ENCODE measurements around the gene PROB1. TPM values are rescaled to one million over a fixed set of nuclear protein-coding genes. Genes with fewer than 3 reads are reported as not detected.

Gene PROB1
- polyA plus RNA-seq, 1 of the 3 experiments (the other 2 are of a cell fraction): 0.44 TPM

- Histone ChIP-seq H4K20me1 (ENCODE audit: insufficient read depth) (no peaks in the 10 kb centered on the region), H3F3A (replicated peaks; ENCODE audit: insufficient read depth) (no peaks in the 10 kb centered on the region), H3K79me2 (ENCODE audit: insufficient read depth) (no peaks in the 10 kb centered on the region), H3K4me2 (no peak overlapping the region), H3K4me3 (ENCODE audit: low read depth in 2 of 2, low read length in 1 of 2) (no peak overlapping the region), H3K9me3 (no peaks in the 10 kb centered on the region), H3K4me1 (ENCODE audit: control insufficient read depth in 1 of 2, insufficient read depth in 2 of 2, low read depth in 1 of 2, low read length in 1 of 2) (peaks cover 4 to 10% of the 10 kb centered on the region in 2 experiments; a peak in 2 of 4 replicates), H2AFZ (ENCODE audit: low read depth) (no peak overlapping the region), H3K27ac (ENCODE audit: low read depth in 2 of 2, low read length in 1 of 2) (no peak overlapping the region), H3K36me3 (replicated peaks in 1 of 2; ENCODE audit: control insufficient read depth in 1 of 2, insufficient read depth in 2 of 2, low read length in 1 of 2) (peaks cover 0 to 19% of the 10 kb centered on the region in 2 experiments), H3K27me3 (ENCODE audit: insufficient read depth) (no peaks in the 10 kb centered on the region), H3K9ac (no peak overlapping the region), H3K9me2 (no peaks in the 10 kb centered on the region)
- CTCF ChIA-PET: interaction anchor here (2.9 to 3.1 kb wide), 2 partner anchors 13 to 78 kb away, joined by 16 to 22 read pairs; no protein-coding TSS in a partner anchor
- WGBS (ENCODE audit: low lambda C conversion rate): 89% methylated on average over 3 of the region's 3 CpGs
- POLR2A ChIA-PET: no interaction called here
- no peak for DNase-seq
- no peak for TF ChIP-seq GATA2 (CRISPR knock-in tag; IDR thresholded peaks at IDR 0.05)
- no peak for TF ChIP-seq CHD2 (IDR thresholded peaks at IDR 0.05; ENCODE audit: low read length, partially characterized antibody)
- no peak for TF ChIP-seq NRF1 (IDR thresholded peaks at IDR 0.05; ENCODE audit: low read depth, low read length)
- no peak for TF ChIP-seq MEF2A (IDR thresholded peaks at IDR 0.05; ENCODE audit: borderline replicate concordance, low read depth)
- TF ChIP-seq EZH2phosphoT487 (IDR thresholded peaks at IDR 0.05; ENCODE audit: borderline replicate concordance, low read depth): no peak
- no peak for TF ChIP-seq TAF1 (IDR thresholded peaks at IDR 0.05; ENCODE audit: borderline replicate concordance, low read depth, low read length)
- no peak for TF ChIP-seq FOSL2 (IDR thresholded peaks at IDR 0.05; ENCODE audit: borderline replicate concordance, low read depth)
- no peak for TF ChIP-seq USF2 (IDR thresholded peaks at IDR 0.05; ENCODE audit: borderline replicate concordance, low read depth, low read length)
- TF ChIP-seq FOXJ3 (CRISPR knock-in tag; IDR thresholded peaks at IDR 0.05): no peak
- no peak for TF ChIP-seq RAD21 (IDR thresholded peaks at IDR 0.05; ENCODE audit: low read length)
- no peak for TF ChIP-seq ELF1 (IDR thresholded peaks at IDR 0.05)
- TF ChIP-seq, protein P1, sequence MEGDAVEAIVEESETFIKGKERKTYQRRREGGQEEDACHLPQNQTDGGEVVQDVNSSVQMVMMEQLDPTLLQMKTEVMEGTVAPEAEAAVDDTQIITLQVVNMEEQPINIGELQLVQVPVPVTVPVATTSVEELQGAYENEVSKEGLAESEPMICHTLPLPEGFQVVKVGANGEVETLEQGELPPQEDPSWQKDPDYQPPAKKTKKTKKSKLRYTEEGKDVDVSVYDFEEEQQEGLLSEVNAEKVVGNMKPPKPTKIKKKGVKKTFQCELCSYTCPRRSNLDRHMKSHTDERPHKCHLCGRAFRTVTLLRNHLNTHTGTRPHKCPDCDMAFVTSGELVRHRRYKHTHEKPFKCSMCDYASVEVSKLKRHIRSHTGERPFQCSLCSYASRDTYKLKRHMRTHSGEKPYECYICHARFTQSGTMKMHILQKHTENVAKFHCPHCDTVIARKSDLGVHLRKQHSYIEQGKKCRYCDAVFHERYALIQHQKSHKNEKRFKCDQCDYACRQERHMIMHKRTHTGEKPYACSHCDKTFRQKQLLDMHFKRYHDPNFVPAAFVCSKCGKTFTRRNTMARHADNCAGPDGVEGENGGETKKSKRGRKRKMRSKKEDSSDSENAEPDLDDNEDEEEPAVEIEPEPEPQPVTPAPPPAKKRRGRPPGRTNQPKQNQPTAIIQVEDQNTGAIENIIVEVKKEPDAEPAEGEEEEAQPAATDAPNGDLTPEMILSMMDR (IDR thresholded peaks at IDR 0.05): no peak
- TF ChIP-seq MXI1 (IDR thresholded peaks at IDR 0.05; ENCODE audit: low read depth, low read length): no peak
- no peak for TF ChIP-seq NFIC (IDR thresholded peaks at IDR 0.05; ENCODE audit: borderline replicate concordance)
- TF ChIP-seq TCF12 (IDR thresholded peaks at IDR 0.05): no peak
- TF ChIP-seq TEAD4 (IDR thresholded peaks at IDR 0.05; ENCODE audit: borderline replicate concordance, insufficient read depth): no peak
These were observed 40.8 kb upstream of the PROB1 start for GRCh38 chr5:139435676-139436075.

DNA sequence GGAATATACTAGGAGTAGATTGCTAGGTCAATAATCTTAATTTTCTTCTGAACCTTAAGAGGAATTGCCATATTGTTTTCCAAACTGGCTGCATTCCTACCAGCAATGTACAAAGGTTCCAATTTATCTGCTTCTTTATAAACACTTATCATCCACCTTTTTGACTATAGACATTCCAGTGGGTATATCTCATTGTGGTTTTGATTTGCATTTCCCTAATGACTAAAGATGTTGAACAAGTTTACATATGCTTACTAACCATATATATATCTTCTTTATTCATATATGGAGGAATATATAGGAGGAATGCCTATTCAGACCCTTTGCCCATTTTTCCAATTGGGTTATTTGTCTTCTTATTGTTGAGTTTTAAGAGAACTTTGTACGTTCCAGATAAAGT lies 36.8 kb upstream of the PROB1 start:
- CTCF ChIA-PET: interaction anchor here (3.0 kb wide), 1 partner anchor 82 kb away, joined by 14 read pairs; no protein-coding TSS in a partner anchor
- Histone ChIP-seq H2AFZ (ENCODE audit: low read depth) (no peak overlapping the region), H3K4me1 (ENCODE audit: control insufficient read depth in 1 of 2, insufficient read depth in 2 of 2, low read depth in 1 of 2, low read length in 1 of 2) (peaks cover 0 to 2% of the 10 kb centered on the region in 2 experiments; a peak in 1 of 4 replicates), H3K9me2 (no peaks in the 10 kb centered on the region), H3K27me3 (ENCODE audit: insufficient read depth) (no peaks in the 10 kb centered on the region), H3K27ac (ENCODE audit: low read depth in 2 of 2, low read length in 1 of 2) (no peak overlapping the region), H3K9me3 (no peaks in the 10 kb centered on the region), H3K9ac (no peak overlapping the region), H4K20me1 (ENCODE audit: insufficient read depth) (no peaks in the 10 kb centered on the region), H3F3A (replicated peaks; ENCODE audit: insufficient read depth) (peaks cover 10% of the 10 kb centered on the region), H3K36me3 (replicated peaks in 1 of 2; ENCODE audit: control insufficient read depth in 1 of 2, insufficient read depth in 2 of 2, low read length in 1 of 2) (peaks cover 6 to 32% of the 10 kb centered on the region in 2 experiments), H3K79me2 (ENCODE audit: insufficient read depth) (no peaks in the 10 kb centered on the region), H3K4me3 (ENCODE audit: low read depth in 2 of 2, low read length in 1 of 2) (no peak overlapping the region), H3K4me2 (no peak overlapping the region)
- POLR2A ChIA-PET: interaction anchor here (0.7 kb wide), 1 partner anchor 830 kb away, joined by 5 read pairs; no protein-coding TSS in a partner anchor
- no peak for DNase-seq
- 87% methylated on average over 1 of the region's 1 CpG for WGBS (ENCODE audit: low lambda C conversion rate)
- TF ChIP-seq RCOR1 (IDR thresholded peaks at IDR 0.05; ENCODE audit: low read length): no peak
- no peak for TF ChIP-seq USF1 (IDR thresholded peaks at IDR 0.05; ENCODE audit: borderline replicate concordance, low read depth)
- no peak for TF ChIP-seq GATA2 (CRISPR knock-in tag; IDR thresholded peaks at IDR 0.05)
- TF ChIP-seq MEF2A (IDR thresholded peaks at IDR 0.05; ENCODE audit: borderline replicate concordance, low read depth): no peak
- TF ChIP-seq, protein P1 (IDR thresholded peaks at IDR 0.05): no peak
- TF ChIP-seq SMC3 (IDR thresholded peaks at IDR 0.05; ENCODE audit: low read depth, low read length): no peak
- TF ChIP-seq, protein P2, sequence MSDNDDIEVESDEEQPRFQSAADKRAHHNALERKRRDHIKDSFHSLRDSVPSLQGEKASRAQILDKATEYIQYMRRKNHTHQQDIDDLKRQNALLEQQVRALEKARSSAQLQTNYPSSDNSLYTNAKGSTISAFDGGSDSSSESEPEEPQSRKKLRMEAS (IDR thresholded peaks at IDR 0.05; ENCODE audit: low read depth): no peak
- TF ChIP-seq RXRA (IDR thresholded peaks at IDR 0.05; ENCODE audit: borderline replicate concordance, low read depth): no peak
- no peak for TF ChIP-seq NFIC (IDR thresholded peaks at IDR 0.05; ENCODE audit: borderline replicate concordance)

Data from SK-N-SH (cell line).